GM19193 (cell line): ENCODE results near the gene PLCH1.

Experiments used
- POLR2A ChIP-seq: IDR thresholded peaks from 4 replicates; pipeline ENCODE4 v1.6.1; 2011; ENCODE audit not compliant: insufficient read depth, insufficient read length; ENCODE audit errors: extremely low read depth

The PLCH1 gene

GRCh38 chr3:155744626-155745324 lies at the start of gene PLCH1:
Gene PLCH1, minus strand, starts transcription at chr3:155745071. Its CDS starts 40,847 bp downstream, at chr3:155704224.
- TF ChIP-seq POLR2A: no peak

- TF ChIP-seq POLR2A: no peak
These were observed 47.7 kb upstream of the PLCH1 start for GRCh38 chr3:155792532-155792931.

- no peak for TF ChIP-seq POLR2A
These were observed 46.3 kb upstream of the PLCH1 start for GRCh38 chr3:155791190-155791589.

GRCh38 chr3:155790272-155790925 lies 45.5 kb upstream of the PLCH1 start:
- no peak for TF ChIP-seq POLR2A

- TF ChIP-seq POLR2A: no peak
These were observed 40.9 kb upstream of the PLCH1 start for GRCh38 chr3:155785662-155786295.

GRCh38 chr3:155782390-155782953 lies 37.6 kb upstream of the PLCH1 start:
- TF ChIP-seq POLR2A: no peak

GRCh38 chr3:155780291-155780690 lies 35.4 kb upstream of the PLCH1 start:
- TF ChIP-seq POLR2A: no peak

GRCh38 chr3:155778462-155778861 lies 33.6 kb upstream of the PLCH1 start:
- no peak for TF ChIP-seq POLR2A

GRCh38 chr3:155772801-155773200 lies 27.9 kb upstream of the PLCH1 start:
- no peak for TF ChIP-seq POLR2A

- TF ChIP-seq POLR2A: no peak
These were observed 26.3 kb upstream of the PLCH1 start for GRCh38 chr3:155771126-155771525.

- no peak for TF ChIP-seq POLR2A
These were observed 21.3 kb upstream of the PLCH1 start for GRCh38 chr3:155766206-155766605.

- TF ChIP-seq POLR2A: no peak
These were observed 19.1 kb upstream of the PLCH1 start for GRCh38 chr3:155763870-155764463.

GRCh38 chr3:155760653-155761052 lies 15.8 kb upstream of the PLCH1 start:
- TF ChIP-seq POLR2A: no peak

- TF ChIP-seq POLR2A: no peak
These were observed 12.7 kb upstream of the PLCH1 start for GRCh38 chr3:155757577-155757976.

- no peak for TF ChIP-seq POLR2A
These were observed 8.3 kb upstream of the PLCH1 start for GRCh38 chr3:155753038-155753639.

GRCh38 chr3:155748611-155749365 lies 3.9 kb upstream of the PLCH1 start:
- no peak for TF ChIP-seq POLR2A
